22Rv1 (cell line): Measurements from ENCODE around the gene SDSL.

ENCODE experiments used
- CTCF ChIP-seq: fragments of 450-650 bp; IDR thresholded peaks from 2 replicates; pipeline ENCODE4 v1.5.1; 2017; ENCODE audit warnings: mild to moderate bottlenecking
- ZFX ChIP-seq: fragments of 450-650 bp; IDR thresholded peaks from 2 replicates; pipeline ENCODE4 v1.6.1; 2017; ENCODE audit warnings: antibody characterized with exemption, borderline replicate concordance

GRCh38 chr12:113425960-113426453 lies 3.8 kb downstream of the SDSL start:
- TF ChIP-seq CTCF, result no peak
- no peak for TF ChIP-seq ZFX
